Cardiac septum (tissue), 1 donor: ENCODE measurements around the gene C6. TPM values are rescaled to one million over a fixed set of nuclear protein-coding genes. Genes with fewer than 3 reads are reported as not detected.
"Not testable (repeated sequence)": the region's sequence is repeated elsewhere in the genome, so short reads cannot be mapped to it uniquely, and the experiment has no call there.

Experiments
- DNase-seq: peaks from one replicate; pipeline ENCODE4 v3.0.0-alpha.2; 2020; ENCODE audit warnings: low spot score
- intact Hi-C: fragments of 100-400 bp; cut with DNase I; formaldehyde crosslinking; loops from one replicate; pipeline ENCODE4 v1.14.0; 2022
- total RNA-seq: library from RNA; stranded (reverse); fragmentation: NEBNext Ultra II Directional; extraction: Animal tissue kit (Norgen Biotek cat#: 25700); gene quantifications from one replicate; pipeline ENCODE4 v1.2.1, GENCODE V29; 2021
- donor health status: DM: no; HTN: no; CAD: no.

The C6 gene
- total RNA-seq, 1 donor from 2014 or later: 25.8 TPM

DNA sequence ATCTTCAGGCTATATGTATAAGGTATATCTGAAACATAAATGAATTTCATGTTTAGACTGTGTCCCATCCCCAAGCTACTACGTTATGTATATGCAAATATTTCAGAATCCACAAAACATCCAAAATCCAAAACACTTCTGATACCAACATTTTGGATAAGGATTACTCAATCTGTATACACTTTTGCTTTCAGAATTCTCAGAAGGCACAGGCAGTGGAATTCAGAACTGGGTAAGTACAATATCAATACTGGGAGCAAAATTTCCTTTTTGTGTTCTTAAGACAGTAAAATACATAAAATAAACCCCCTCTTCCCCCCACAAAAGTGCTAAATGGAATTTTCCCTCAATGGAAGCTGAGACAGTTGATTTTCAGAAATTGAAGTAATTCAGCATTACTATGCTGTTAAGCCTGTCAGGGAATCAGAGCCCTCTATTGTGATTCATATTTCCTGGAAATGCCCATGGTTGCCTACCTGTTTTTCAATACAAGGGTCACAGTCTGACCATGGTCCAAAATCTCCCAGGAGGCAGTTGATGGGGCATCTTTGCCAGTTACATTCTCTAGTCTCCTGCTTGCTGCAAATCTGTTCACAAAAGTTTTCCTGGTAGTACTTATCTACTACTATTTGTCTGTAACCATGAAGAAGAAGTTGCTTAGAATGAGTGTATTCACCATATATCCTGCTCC lies 12.1 kb downstream of the C6 start:
- intact Hi-C loops: no loop called here
- no peak for DNase-seq

DNA sequence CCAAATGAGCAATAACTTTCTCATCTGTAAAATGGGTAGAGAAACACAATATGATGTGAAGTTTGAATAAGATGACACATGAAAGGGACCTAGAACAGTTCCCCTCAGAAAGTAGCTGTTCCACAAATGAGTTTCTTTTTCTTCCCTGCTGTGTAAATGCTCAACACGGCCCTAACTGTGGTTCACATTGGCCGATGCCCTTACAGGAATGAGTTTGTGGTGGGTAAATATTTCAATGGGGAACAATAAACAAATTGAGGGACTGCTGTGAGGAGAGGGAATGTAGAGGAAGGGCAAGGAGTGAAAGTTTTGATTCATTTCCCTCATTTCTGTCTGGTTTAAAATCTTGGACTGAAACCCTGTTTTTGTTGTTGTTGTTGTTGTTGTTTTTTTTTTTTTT lies 12.8 kb downstream of the C6 start:
- intact Hi-C loops: no loop called here
- no peak for DNase-seq

DNA sequence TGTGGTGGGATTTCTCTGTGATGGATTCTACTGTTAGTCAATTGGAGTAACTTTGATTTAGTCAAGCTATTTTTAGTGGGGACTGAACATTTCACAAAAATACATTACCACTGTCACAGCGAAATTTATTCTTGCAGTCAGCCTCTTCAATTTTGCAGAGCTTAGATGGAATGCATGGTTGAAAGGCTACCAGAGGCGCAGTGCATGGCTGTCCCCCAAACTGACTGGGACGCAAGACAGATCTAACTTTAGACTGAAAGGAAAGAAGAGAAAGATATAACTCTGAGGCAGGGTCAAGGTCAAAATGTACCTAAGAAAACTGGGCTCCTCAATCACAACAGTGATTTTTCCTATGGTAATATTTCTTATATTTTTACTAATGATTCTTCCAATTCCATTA lies 13.7 kb downstream of the C6 start:
- DNase-seq: no peak
- intact Hi-C loops: loop anchor here (5.0 to 10.0 kb wide), 3 partner anchors 63 to 328 kb away; no protein-coding TSS in a partner anchor

DNA sequence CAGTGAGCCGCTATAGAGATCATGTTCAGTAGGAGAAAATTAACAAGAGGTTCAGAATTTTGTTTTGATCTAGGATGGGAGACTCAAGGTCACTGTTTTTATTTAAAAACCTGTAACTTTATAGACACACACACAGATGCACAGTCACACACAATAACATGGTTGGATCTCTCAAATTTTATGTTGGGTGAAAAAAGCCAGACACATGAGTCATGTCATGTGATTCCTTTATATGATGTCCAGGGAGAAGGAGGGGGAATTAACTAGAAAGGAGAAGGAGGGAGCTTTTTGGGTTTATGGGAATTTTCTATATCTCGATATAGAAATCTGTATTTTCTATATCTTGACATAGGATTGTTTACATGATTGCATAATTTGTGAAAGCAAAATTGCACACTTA lies 17.1 kb downstream of the C6 start:
- intact Hi-C loops: loop anchor here (5.0 to 10.0 kb wide), 3 partner anchors 66 to 331 kb away; no protein-coding TSS in a partner anchor
- DNase-seq: no peak

DNA sequence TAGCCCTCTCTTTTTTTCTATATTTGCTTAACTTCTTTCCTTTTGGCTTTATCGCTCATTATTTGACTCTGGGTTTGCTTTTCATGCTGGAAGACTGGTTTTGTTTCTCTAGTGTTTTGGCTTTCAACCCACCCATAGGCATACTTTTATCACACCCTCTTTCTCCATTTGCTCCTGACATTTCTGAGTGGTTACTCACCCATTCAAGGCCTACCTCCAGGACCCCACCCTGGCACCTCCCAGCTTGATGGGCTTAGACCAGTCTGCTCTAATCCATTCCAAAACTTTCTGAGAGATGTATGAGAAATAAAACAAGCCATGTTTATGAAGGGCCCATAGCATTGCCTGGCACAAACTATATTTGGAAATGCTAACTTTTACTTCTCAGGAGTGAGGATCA lies 18.1 kb downstream of the C6 start:
- intact Hi-C loops: loop anchor here (2.0 to 10.0 kb wide), 4 partner anchors 67 to 332 kb away; no protein-coding TSS in a partner anchor
- no peak for DNase-seq

DNA sequence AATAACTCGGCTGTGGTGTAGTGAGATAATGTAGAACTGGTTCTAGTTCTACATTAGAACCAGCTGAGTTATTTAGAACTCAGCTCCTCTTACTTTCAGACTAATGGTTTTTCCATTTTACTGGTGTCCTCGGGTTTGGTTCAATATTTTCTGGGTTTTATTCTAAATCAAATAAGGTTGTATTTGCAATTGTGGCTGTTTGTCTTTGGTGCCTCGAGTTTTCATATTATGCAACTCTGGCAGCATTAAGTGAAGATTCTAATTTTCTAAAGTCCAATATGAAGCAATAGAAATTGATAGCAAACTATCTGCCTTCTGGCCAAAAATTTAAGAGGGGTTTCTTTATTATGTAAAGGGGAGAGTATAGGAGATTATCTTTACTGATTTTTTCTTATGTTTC lies 19.0 kb downstream of the C6 start:
- intact Hi-C loops: loop anchor here (2.0 to 10.0 kb wide), 3 partner anchors 97 to 290 kb away; no protein-coding TSS in a partner anchor
- DNase-seq: no peak

DNA sequence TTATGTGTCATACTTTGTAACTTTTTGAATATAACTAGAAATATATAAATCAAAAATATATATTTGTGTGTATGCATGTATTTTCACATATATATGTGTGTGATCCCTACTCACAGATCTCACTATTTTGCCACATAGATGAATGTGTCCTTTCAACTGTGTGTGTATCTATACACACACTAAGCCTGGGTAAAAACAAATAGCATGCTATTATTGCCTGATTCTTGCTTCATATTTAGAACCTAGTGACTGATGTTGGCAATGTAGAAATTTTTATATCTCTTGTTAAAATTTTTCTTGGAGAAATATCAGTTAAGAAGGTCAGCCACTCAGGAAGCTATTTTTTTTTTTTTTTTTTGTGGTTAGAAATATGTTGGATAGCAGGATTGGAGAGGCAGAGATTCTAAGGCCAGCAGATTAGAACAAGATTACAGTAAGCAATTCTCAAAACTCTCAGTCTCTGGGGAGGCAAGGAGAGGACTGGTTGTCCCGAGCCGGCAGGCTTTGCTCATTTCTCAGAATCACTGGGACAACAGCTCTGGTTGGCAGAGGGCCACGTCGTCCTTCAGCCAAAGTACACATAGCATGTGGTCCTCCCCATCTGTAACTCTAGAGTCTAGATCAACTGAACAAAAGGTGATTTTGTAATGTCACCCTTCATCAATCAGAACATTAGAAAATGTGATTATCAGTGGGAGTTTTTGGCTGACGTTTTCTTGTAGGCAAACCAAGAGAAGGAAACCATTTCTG lies 19.7 kb downstream of the C6 start:
- intact Hi-C loops: loop anchor here (1.0 to 10.0 kb wide), 4 partner anchors 96 to 289 kb away; no protein-coding TSS in a partner anchor

DNA sequence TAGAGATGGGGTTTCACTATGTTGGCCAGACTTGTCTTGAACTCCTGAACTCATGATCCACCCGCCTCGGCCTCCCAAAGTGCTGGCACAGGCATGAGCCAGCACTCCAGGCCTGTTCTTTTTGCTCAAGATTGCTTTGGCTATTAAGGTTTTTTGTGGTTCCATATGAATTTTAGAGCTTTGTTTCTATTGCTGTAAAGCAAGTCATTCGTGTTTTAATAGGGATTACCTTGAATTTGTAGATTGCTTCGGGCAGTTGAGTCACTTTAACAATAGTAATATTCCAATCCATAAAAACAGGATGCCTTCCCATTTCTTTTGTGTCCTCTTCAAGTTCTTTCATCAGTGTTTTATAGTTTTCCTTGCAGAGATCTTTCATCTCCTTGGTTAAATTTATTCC lies 22.1 kb downstream of the C6 start:
- intact Hi-C loops: loop anchor here (5.0 to 10.0 kb wide), 2 partner anchors 94 to 144 kb away; no protein-coding TSS in a partner anchor
- DNase-seq: no peak

More for the DNA sequence above, 19.7 kb downstream of the C6 start:
- DNase-seq: peak; percentile 95

DNA sequence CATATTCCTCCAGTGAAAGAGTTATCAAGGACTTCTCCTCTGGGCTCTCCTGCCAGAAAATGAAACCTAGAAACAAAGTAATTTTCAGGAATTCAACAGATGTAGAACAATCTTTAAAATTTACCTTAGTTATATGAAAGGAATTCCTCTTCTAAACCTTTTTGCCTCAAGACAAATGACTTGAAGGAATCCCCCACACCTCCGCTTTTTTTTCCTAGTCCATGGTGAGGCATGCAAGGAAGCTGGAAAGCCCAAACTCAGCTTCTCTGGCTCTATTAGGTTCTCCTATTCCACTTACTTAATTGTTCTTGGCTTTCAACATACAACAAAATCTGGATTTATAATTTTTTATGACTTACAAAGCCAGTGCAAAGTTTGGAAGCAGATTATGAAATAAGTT lies 27.2 kb downstream of the C6 start:
- intact Hi-C loops: no loop called here
- DNase-seq: no peak

DNA sequence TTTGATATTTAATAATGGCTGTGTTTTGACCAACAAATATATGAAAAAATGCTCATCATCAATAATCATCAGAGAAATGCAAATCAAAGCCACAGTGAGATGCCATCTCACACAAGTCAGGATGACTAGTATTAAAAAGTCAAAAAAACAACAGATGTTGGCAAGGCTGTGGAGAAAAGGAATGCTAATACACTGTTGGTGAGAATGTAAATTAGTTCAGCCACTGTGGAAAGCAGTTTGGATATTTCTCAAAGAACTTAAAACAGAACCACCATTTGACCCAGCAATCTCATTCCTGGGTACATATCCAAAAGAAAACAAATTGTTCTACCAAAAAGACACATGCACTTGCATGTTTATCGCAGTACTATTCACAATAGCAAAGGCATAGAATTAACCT lies 30.0 kb downstream of the C6 start:
- DNase-seq, intact Hi-C loops: not testable (repeated sequence)

DNA sequence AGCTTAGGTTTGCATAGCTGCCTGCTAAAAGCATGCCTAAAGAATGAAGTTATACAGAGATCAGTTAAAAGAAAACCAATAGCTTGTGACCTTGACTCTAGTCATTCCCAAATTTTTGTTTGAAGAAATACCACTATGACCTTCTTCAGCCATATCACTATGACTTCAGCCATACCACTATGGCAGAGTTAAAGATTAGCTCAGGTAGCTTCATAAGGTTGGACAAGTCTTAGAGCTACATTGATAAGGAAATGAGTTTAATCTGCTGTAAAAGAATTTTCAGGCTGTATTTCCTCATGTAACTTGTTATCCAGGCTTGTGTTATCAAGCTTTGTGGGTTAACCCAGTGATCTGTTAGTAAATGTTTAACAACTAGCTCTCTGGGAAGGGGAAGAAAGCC lies 30.7 kb downstream of the C6 start:
- DNase-seq: no peak
- intact Hi-C loops: no loop called here

DNA sequence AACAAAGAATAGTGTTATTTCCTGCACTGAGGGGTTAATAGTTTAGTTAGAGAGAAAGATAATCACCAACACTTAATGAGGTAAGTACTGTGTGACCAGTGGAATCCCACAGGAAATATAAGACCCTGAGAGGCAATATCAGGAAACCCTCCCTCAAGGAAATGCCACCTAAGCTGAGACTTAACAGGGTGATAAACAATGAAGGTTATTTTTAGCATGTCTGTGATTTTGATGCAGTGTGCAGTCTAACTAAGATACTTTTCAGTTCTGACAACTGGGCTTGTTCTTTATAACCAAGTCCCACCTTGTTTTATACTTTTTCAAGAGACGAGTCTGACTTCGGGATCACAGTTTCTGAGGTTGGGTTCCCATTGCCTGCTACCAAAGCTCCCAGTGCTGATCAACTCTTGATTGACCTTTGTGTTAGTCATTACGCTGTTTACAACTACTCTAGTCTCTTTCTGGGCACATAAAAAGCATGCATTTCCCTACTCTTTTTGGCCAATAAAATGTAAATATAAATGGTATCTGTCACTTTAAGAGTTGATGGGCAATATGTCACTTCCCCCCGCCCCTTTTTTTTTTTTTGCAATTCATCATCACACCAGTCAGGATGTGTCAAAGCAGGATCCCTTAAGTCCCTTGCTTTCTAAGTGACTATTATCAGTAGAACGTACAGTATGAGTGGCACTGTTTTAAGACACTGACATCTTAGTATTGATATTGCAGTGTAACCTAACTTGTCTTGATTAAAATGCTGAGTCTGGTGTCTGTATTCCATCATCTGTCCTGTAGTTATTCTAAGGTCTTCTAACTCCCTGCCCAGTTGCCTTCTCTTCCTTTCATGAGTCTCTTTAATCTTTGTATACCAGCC lies 31.4 kb downstream of the C6 start:
- intact Hi-C loops: no loop called here
- DNase-seq: no peak

DNA sequence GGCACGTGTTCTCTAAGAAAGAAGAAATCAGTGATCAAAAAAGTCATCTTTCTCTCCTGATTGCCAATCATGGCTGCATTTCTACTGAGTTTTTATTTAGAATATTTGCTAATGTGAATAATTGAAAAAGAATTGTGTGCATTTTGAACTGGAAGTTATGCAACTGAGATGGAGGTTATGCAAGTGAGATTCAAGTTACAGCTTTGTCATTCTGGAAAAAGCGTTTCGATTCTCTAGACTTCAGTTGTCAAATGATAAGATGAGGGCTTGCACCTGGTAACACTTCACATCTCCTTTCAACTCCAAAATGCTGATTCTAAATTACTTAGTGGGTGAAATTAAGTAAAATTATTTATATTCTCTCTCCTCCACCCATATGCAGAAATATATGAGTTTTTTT lies 36.4 kb downstream of the C6 start:
- intact Hi-C loops: no loop called here

DNA sequence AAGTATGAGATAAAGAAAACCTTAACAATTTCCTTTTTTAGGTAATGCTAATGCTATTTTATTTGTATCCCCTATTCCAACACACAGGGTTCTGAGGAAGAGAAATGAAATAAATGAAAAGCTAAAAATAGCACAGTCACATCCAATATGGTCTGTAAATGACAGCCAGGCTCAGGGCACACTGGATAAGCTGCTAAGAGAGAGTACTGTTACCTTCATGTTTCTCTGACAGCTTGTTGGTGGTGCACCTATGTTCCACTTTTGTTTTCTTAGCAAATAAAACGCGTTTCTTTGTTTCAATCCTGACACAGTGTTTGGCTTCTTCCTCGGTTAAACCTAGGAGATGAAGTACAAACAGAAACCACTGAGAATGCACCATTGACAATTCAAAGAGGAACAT lies 41.3 kb downstream of the C6 start:
- no peak for DNase-seq
- intact Hi-C loops: no loop called here

More for the DNA sequence above, 36.4 kb downstream of the C6 start:
- DNase-seq: no peak

DNA sequence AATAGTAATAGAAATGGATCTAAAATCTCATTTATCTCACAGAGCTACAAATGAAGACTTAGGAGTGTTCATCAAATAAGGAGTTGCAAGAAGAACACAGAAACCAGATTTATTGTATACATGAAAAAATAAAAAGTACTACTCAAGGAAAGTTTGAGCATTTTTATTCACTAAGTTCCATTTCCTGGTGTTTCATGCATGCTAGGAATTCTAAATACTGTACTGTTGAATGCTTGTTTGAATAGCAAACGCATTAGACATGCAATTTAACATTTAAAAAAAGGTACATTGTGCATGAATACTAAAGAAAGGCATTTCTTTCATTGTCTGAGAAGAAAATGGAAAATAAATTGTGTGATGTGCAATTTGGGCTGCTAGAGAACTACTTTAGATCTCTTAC lies 52.1 kb downstream of the C6 start:
- DNase-seq: no peak
- intact Hi-C loops: no loop called here

DNA sequence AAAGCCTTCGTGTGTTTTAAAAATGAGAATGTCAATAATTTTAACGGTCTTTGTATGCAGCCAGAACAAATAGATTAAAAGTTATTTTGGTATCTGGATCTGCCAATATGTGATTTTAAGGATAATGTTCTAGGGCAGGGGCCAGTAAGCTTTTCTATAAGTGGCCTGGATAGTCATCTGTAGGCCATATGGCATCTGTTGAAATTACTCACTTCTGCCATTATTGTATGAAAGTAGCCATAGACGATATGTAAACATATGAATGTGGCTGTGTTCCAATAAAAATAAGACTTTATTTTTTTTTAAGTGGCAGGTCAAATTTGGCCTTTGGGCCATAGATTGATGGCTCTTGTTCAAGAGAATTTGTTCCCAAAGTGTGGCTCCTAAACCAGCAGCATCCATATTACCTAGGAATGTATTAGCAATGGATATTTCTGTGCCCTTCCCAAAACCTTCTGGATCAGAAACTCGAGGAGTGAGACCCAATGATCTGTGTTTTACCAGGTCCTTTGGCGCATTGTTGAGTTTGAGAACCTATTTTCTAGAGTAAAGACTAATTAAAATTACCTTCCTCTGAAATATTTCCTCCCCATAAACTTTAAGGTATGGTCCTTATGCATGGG lies 55.9 kb downstream of the C6 start:
- intact Hi-C loops: no loop called here
- no peak for DNase-seq

DNA sequence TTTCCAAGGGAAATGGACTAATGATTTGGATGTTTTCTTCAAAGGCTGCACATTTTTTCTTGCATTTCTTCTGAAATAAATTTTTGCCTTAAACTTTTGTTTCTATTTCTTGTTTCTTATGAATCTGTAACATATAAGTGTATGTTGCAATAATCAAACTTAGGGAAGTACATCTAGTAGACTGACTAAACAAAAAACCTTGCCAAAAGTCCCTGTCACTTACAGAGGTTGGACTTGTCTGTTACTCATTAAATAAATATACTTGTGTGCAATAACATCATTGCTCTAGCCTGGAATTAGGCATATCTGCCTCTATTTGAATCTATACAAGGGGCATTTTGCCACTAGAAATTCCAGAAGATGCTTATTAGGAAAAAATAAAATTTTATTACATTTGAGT lies 56.6 kb downstream of the C6 start:
- intact Hi-C loops: no loop called here
- DNase-seq: no peak

DNA sequence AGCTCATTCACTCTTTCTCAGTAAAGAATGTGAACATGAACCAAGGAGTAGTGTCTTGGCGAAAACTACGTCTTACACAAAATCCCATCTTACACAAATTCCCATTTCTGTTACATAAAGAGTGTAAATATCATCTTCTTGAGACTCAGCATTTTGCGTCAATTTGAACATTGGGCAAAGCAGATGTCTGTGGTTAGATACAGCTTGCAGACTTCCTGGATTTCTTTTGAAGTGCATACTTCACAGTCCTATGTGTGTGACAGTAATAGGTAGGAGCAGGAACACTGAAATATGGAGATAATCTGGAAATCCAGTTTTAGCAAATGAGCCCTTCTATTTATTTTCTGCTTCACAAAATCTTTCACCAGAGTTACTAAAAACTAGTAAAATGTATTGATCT lies 58.8 kb downstream of the C6 start:
- DNase-seq: no peak
- intact Hi-C loops: no loop called here

DNA sequence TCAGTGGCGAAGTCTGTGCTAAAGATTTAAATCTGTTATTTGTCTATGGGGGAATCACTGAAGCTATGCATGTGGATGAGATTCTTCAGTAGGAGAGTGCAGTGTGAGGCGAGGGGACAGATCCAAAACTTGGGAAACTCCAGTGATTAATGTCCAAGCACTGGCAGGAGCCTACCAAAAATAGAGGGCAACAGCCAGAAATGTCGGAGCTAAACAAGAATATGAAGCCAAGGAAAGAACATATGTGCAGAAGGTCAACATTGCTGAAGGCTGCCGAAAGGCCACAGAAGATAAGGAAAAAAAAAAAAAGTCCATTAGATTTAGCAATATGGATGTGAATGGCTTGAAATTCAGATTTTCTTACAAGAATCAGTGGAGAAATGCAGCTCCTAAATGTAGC lies 61.8 kb downstream of the C6 start:
- intact Hi-C loops: no loop called here
- DNase-seq: no peak

DNA sequence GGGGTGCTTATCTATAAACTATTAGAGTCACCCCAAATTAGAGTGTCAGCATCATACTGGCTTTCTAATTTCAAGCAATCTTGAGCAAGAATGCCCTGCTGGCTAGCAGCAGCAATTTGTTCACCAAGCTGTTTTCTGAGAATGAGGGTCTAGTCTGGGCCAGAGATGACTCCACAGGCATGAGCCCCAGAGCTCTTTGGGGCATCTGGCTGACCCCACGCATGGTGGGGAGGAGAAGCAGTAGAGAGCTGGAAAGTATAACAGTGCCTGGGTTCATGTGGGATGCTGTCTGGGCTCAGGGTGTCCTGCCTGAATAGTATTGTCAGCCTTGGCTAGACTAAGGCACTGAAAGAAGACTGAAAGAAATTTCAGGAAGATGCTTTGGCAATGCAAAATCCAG lies 64.9 kb downstream of the C6 start:
- intact Hi-C loops: no loop called here
- no peak for DNase-seq
